ENCODE measurements around the gene UNC45B. TPM values are rescaled to one million over a fixed set of nuclear protein-coding genes. Genes with fewer than 3 reads are reported as not detected.

The UNC45B gene
- total and polyA plus RNA-seq, 2 of the 8 experiments (the other 6 are each of a cell fraction or from before 2014, with no cell fraction given): 0.06 to 0.15 TPM

- no peaks in the 10 kb centered on the region for H3K9me3 ChIP-seq (ENCODE audit: insufficient read depth in 2 of 2, low read depth in 1 of 2, low read length in 1 of 2)
Measured at GRCh38 chr17:35159940-35160339, 12.3 kb downstream of the UNC45B start.

More at GRCh38 chr17:35159940-35160339, 12.3 kb downstream of the UNC45B start:
- Histone ChIP-seq H3K79me1 (ENCODE audit: low read depth, low read length) (no peaks in the 10 kb centered on the region; the same call in none of the 2 replicates), H2BK12ac (ENCODE audit: low read depth, low read length) (no peak overlapping the region), H2BK15ac (ENCODE audit: low read length) (no peak overlapping the region), H3K36me3 (ENCODE audit: control insufficient read depth in 2 of 4, insufficient read depth in 4 of 4, low read length in 3 of 4) (no peaks in the 10 kb centered on the region), H2AFZ (ENCODE audit: low read length) (no peak overlapping the region), H4K5ac (ENCODE audit: insufficient read length, low read depth, low read length) (no peak overlapping the region), H2BK5ac (ENCODE audit: low read depth, low read length) (no peak overlapping the region), H3K56ac (replicated peaks; ENCODE audit: insufficient read length, low read depth, low read length) (no peak overlapping the region), H3K79me2 (ENCODE audit: control insufficient read depth in 1 of 2, insufficient read depth in 2 of 2, low read length in 2 of 2) (no peaks in the 10 kb centered on the region), H3K14ac (ENCODE audit: insufficient read length) (no peak overlapping the region), H3K18ac (ENCODE audit: extremely low read depth, low read length) (no peak overlapping the region), H2BK120ac (replicated peaks; ENCODE audit: low read depth, low read length) (no peak overlapping the region), H4K91ac (replicated peaks; ENCODE audit: insufficient read length, low read length) (no peak overlapping the region), H3K23ac (ENCODE audit: insufficient read length) (no peak overlapping the region), H2BK20ac (ENCODE audit: low read length) (no peak overlapping the region), H3K4me2 (ENCODE audit: insufficient read depth in 1 of 2, low read depth in 2 of 2, low read length in 2 of 2) (no peak overlapping the region), H3K27ac (ENCODE audit: low read depth, low read length) (no peak overlapping the region), H3K27me3 (replicated peaks in 1 of 4; ENCODE audit: control insufficient read depth in 3 of 4, extremely low read depth in 1 of 4, insufficient read depth in 3 of 4, low read length in 3 of 4) (no peaks in the 10 kb centered on the region), H3K23me2 (ENCODE audit: low read depth, low read length) (no peaks in the 10 kb centered on the region), H2AK5ac (ENCODE audit: low read depth, low read length) (no peak overlapping the region), H3K9ac (replicated peaks in 1 of 4; ENCODE audit: extremely low read depth in 1 of 4, low read depth in 3 of 4, low read length in 3 of 4) (no peak overlapping the region), H3K4me3 (ENCODE audit: extremely low read depth in 1 of 4, insufficient read depth in 2 of 4, low read depth in 3 of 4, low read length in 4 of 4) (no peak overlapping the region), H4K20me1 (replicated peaks in 1 of 2; ENCODE audit: control insufficient read depth in 1 of 2, insufficient read depth in 2 of 2, low read length in 2 of 2) (peaks cover 0 to 2% of the 10 kb centered on the region in 2 experiments), H3K4me1 (replicated peaks in 1 of 4; ENCODE audit: control insufficient read depth in 3 of 4, insufficient read depth in 4 of 4, low read length in 3 of 4) (no peaks in the 10 kb centered on the region), H4K8ac (ENCODE audit: extremely low read depth, insufficient read depth, low read length) (no peak overlapping the region), H3K4ac (replicated peaks; ENCODE audit: insufficient read length, low read depth, low read length) (no peak overlapping the region)
- no peak for DNase-seq (ENCODE audit: low read depth in 1 of 2, low spot score in 2 of 2)
- TF ChIP-seq EGR1 (IDR thresholded peaks at IDR 0.05; ENCODE audit: borderline replicate concordance, low read depth, low read length) (no peak), BACH1 (IDR thresholded peaks at IDR 0.05; ENCODE audit: low read length) (no peak), MAX (IDR thresholded peaks at IDR 0.05) (no peak), RAD21 (IDR thresholded peaks at IDR 0.05 in 1 of 2, conservative IDR thresholded peaks at IDR 0.05 in 1 of 2; ENCODE audit: low read depth in 2 of 2, low read length in 2 of 2) (no peak), SIRT6 (IDR thresholded peaks at IDR 0.05; ENCODE audit: low read length) (no peak), RXRA (IDR thresholded peaks at IDR 0.05; ENCODE audit: insufficient read depth, low read depth, low read length) (no peak), RFX5 (IDR thresholded peaks at IDR 0.05; ENCODE audit: borderline replicate concordance, low read depth, low read length) (no peak), POLR2AphosphoS5 (IDR thresholded peaks at IDR 0.05; ENCODE audit: low read depth, low read length) (no peak), POLR2A (IDR thresholded peaks at IDR 0.05; ENCODE audit: control extremely low read depth in 1 of 2, low read depth in 2 of 2, low read length in 2 of 2) (no peak), YY1 (IDR thresholded peaks at IDR 0.05; ENCODE audit: low read depth, low read length) (no peak), KDM1A (IDR thresholded peaks at IDR 0.05; ENCODE audit: borderline replicate concordance, low read length) (no peak), RBBP5 (IDR thresholded peaks at IDR 0.05; ENCODE audit: borderline replicate concordance, low read depth, low read length) (no peak), KDM4A (IDR thresholded peaks at IDR 0.05; ENCODE audit: low read depth, low read length, severe bottlenecking) (no peak), TAF7 (optimal IDR thresholded peaks at IDR 0.05; ENCODE audit: borderline replicate concordance, low read depth, low read length) (no peak), SRF (IDR thresholded peaks at IDR 0.05; ENCODE audit: low read depth, low read length) (no peak)
- ChIA-PET CTCF (ENCODE audit: partially characterized antibody) (interaction anchor here (0.8 kb wide), 1 partner anchor 11 kb away, joined by 3 read pairs; no protein-coding TSS in a partner anchor), POLR2A (ENCODE audit: partially characterized antibody) (no interaction called here)
- WGBS, 2 experiments (ENCODE audit: extremely low coverage in 1 of 2, insufficient coverage in 1 of 2, insufficient read length in 1 of 2, insufficient replicate concordance in 2 of 2, low coverage in 1 of 2, low lambda C conversion rate in 2 of 2, missing lambda C conversion rate in 1 of 2): 81% methylated on average over 2 of the region's 2 CpGs; no CpG with 5 or more reads in 1 of the 2 experiments
- no peak for FAIRE-seq
